ENCODE results near the gene PEAK1. TPM values are rescaled to one million over a fixed set of nuclear protein-coding genes. Genes with fewer than 3 reads are reported as not detected.

PEAK1 gene
- total and polyA plus RNA-seq, 10 of the 15 experiments (the other 5 are each of a cell fraction or from before 2014, with no cell fraction given), result 0.62 to 24.2 (median 11.2) TPM

DNA sequence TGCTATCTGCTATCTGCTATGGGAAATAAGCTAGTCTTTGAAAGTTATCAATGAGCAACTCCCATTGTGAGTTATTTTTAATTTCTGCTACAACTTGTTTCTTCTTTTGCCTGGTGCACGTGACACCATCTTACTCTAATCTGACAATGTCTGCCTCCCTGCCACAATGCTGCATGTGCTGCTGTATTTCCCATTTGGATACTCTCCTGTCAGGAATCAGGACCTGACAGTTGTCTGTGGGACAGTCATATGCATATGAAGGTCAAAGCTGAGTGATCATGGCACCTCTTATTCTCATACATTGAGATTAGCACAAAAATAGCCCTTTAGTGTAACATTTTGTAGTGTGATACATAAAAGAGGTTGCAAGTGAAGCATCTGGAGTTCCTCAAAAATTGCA is 46.6 kb upstream of the PEAK1 start (continued):
- no peak for TF ChIP-seq ETV6 (conservative IDR thresholded peaks at IDR 0.05 in 1 of 2, IDR thresholded peaks at IDR 0.05 in 1 of 2; ENCODE audit: borderline replicate concordance in 1 of 2, low read depth in 1 of 2)
- TF ChIP-seq, protein P1, sequence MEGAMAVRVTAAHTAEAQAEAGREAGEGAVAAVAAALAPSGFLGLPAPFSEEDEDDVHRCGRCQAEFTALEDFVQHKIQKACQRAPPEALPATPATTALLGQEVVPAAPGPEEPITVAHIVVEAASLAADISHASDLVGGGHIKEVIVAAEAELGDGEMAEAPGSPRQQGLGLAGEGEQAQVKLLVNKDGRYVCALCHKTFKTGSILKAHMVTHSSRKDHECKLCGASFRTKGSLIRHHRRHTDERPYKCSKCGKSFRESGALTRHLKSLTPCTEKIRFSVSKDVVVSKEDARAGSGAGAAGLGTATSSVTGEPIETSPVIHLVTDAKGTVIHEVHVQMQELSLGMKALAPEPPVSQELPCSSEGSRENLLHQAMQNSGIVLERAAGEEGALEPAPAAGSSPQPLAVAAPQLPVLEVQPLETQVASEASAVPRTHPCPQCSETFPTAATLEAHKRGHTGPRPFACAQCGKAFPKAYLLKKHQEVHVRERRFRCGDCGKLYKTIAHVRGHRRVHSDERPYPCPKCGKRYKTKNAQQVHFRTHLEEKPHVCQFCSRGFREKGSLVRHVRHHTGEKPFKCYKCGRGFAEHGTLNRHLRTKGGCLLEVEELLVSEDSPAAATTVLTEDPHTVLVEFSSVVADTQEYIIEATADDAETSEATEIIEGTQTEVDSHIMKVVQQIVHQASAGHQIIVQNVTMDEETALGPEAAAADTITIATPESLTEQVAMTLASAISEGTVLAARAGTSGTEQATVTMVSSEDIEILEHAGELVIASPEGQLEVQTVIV (IDR thresholded peaks at IDR 0.05; ENCODE audit: borderline replicate concordance, partially characterized antibody), result no peak
- no peak for TF ChIP-seq SREBF1 (IDR thresholded peaks at IDR 0.05; ENCODE audit: low read length)
- TF ChIP-seq EZH2 (IDR thresholded peaks at IDR 0.05; ENCODE audit: borderline replicate concordance, control insufficient read depth, low read depth, low read length), result no peak
- TF ChIP-seq NRF1 (conservative IDR thresholded peaks at IDR 0.05; ENCODE audit: low read depth, low read length), result no peak
- no peak for TF ChIP-seq USF1 (IDR thresholded peaks at IDR 0.05; ENCODE audit: borderline replicate concordance, extremely low read length, insufficient read depth, low read depth, low read length)
- no peak for TF ChIP-seq ZBTB4 (CRISPR knock-in tag; IDR thresholded peaks at IDR 0.05)

All from GM12878 (cell line).